A673 (cell line): ENCODE results near the gene TUBA4A. TPM values are rescaled to one million over a fixed set of nuclear protein-coding genes. Genes with fewer than 3 reads are reported as not detected.

Experiments used
- BruUV-seq: library from RNA; stranded (reverse); fragments of 400-500 nt; replicated peaks from 2 replicates; lab custom pipeline; 2021; lab: Mats Ljungman, UMichigan
- CTCF ChIA-PET: fragments of 300-600 bp; sonication (Branson Sonifier 250); formaldehyde crosslinking; loops from one replicate; lab custom pipeline; 2022; ENCODE audit warnings: antibody characterized with exemption; lab: Charles Lee
- POLR2A ChIA-PET: fragments of 300-600 bp; sonication (Branson Sonifier 250); formaldehyde crosslinking; loops from one replicate; lab custom pipeline; 2022; ENCODE audit warnings: antibody characterized with exemption; ENCODE audit not compliant: low non-redundant PET; lab: Charles Lee
- DNase-seq: peaks from one replicate; pipeline ENCODE4 v3.0.0-alpha.2; 2015; ENCODE audit warnings: low spot score
- H3K27ac ChIP-seq: fragments of 200-600 bp; sonication (generic); 2 replicates; pipeline ENCODE4 v1.5.1; 2016; ENCODE audit warnings: mixed run types, low read depth, mild to moderate bottlenecking, mixed read lengths, antibody characterized with exemption, low read length; ENCODE audit not compliant: poor library complexity, severe bottlenecking
- H3K27me3 ChIP-seq: fragments of 200-600 bp; sonication (generic); replicated peaks from 2 replicates; pipeline ENCODE4 v1.6.1; 2017; ENCODE audit warnings: mixed run types, low read depth, mild to moderate bottlenecking, mixed read lengths, antibody characterized with exemption, low read length; ENCODE audit not compliant: insufficient read depth, poor library complexity
- H3K36me3 ChIP-seq: fragments of 200-600 bp; sonication (generic); 2 replicates; pipeline ENCODE4 v1.6.1; 2016; ENCODE audit warnings: mixed run types, mild to moderate bottlenecking, mixed read lengths, antibody characterized with exemption, low read length; ENCODE audit not compliant: insufficient read depth, poor library complexity, severe bottlenecking
- H3K4me1 ChIP-seq: fragments of 200-600 bp; sonication (generic); 2 replicates; pipeline ENCODE4 v1.6.1; 2017; ENCODE audit warnings: mixed run types, mild to moderate bottlenecking, mixed read lengths, antibody characterized with exemption, low read length; ENCODE audit not compliant: insufficient read depth, poor library complexity, severe bottlenecking
- H3K4me3 ChIP-seq: fragments of 200-600 bp; sonication (generic); 2 replicates; pipeline ENCODE4 v1.5.1; 2016; ENCODE audit warnings: low read depth, mixed run types, mild to moderate bottlenecking, mixed read lengths, low read length; ENCODE audit not compliant: poor library complexity, severe bottlenecking
- H3K9me3 ChIP-seq: fragments of 200-600 bp; sonication (generic); 2 replicates; pipeline ENCODE4 v1.6.1; 2016; ENCODE audit warnings: mixed run types, low read depth, mild to moderate bottlenecking, mixed read lengths, antibody characterized with exemption, low read length; ENCODE audit not compliant: poor library complexity, severe bottlenecking
- CTCF ChIP-seq: fragments of 300-800, 200-600 bp; sonication (generic); conservative IDR thresholded peaks from 2 replicates; pipeline ENCODE4 v1.5.1; 2017; ENCODE audit warnings: low read depth, mild to moderate bottlenecking, antibody characterized with exemption, low read length, moderate library complexity, mixed read lengths
- EZH2 ChIP-seq: fragments of 200-600 bp; sonication (generic); IDR thresholded peaks from 2 replicates; pipeline ENCODE4 v1.6.1; 2017; ENCODE audit warnings: borderline replicate concordance, low read depth, mild to moderate bottlenecking, mixed read lengths, antibody characterized with exemption, low read length; ENCODE audit not compliant: poor library complexity, severe bottlenecking
- intact Hi-C: fragments of 100-400 bp; cut with micrococcal nuclease; formaldehyde crosslinking; loops from one replicate; pipeline ENCODE4 v1.10.0; 2022; ENCODE audit not compliant: unreplicated experiment
- total RNA-seq: library from RNA; stranded (reverse); gene quantifications from 2 replicates; pipeline ENCODE4 v1.2.3, GENCODE V29; 2021

TUBA4A gene
- total RNA-seq, 1 experiment from 2014 or later = 68.0 TPM

GRCh38 chr2:219272995-219273394, 19.3 kb upstream of the TUBA4A start:
- Histone ChIP-seq H3K4me1 (peaks cover 3% of the 10 kb centered on the region), H3K27ac (no peak overlapping the region), H3K9me3 (no peaks in the 10 kb centered on the region), H3K36me3 (no peaks in the 10 kb centered on the region), H3K4me3 (no peak overlapping the region), H3K27me3 (no peaks in the 10 kb centered on the region)
- no peak for TF ChIP-seq CTCF
- no peak for TF ChIP-seq EZH2
- DNase-seq = no peak
- POLR2A ChIA-PET = no interaction called here
- BruUV-seq = no TSS peak
- CTCF ChIA-PET = no interaction called here
- intact Hi-C loops = no loop called here

- BruUV-seq = no TSS peak
- intact Hi-C loops = no loop called here
- Histone ChIP-seq H3K9me3 (no peaks in the 10 kb centered on the region), H3K4me1 (no peaks in the 10 kb centered on the region), H3K36me3 (no peaks in the 10 kb centered on the region), H3K27me3 (no peaks in the 10 kb centered on the region), H3K27ac (no peak overlapping the region), H3K4me3 (no peak overlapping the region)
- no peak for TF ChIP-seq CTCF
- no peak for TF ChIP-seq EZH2
- no peak for DNase-seq
- ChIA-PET CTCF (no interaction called here), POLR2A (no interaction called here)
Measured at GRCh38 chr2:219272356-219272755, 18.6 kb upstream of the TUBA4A start.

- BruUV-seq = no TSS peak
- POLR2A ChIA-PET = no interaction called here
- intact Hi-C loops = no loop called here
- no peak for DNase-seq
- H3K27ac ChIP-seq = no peak overlapping the region
- no peaks in the 10 kb centered on the region for H3K36me3 ChIP-seq
- TF ChIP-seq EZH2 = no peak
- no peak for TF ChIP-seq CTCF
- no peaks in the 10 kb centered on the region for H3K4me1 ChIP-seq
- H3K27me3 ChIP-seq = no peaks in the 10 kb centered on the region
- H3K9me3 ChIP-seq = no peaks in the 10 kb centered on the region
- CTCF ChIA-PET = no interaction called here
- no peak overlapping the region for H3K4me3 ChIP-seq
Measured at GRCh38 chr2:219271021-219271420, 17.3 kb upstream of the TUBA4A start.
